ENCODE data around the gene CHRD.

GRCh38 chr3:184426691-184427141 lies 46.9 kb downstream of the CHRD start:
- no peak for TF ChIP-seq KDM1A (IDR thresholded peaks at IDR 0.05; ENCODE audit: borderline replicate concordance)
- TF ChIP-seq USF1 (IDR thresholded peaks at IDR 0.05; ENCODE audit: borderline replicate concordance, extremely low read length, insufficient read depth, low read depth, low read length) = no peak
- no peak for TF ChIP-seq NFIC (IDR thresholded peaks at IDR 0.05; ENCODE audit: low read depth, low read length)
- TF ChIP-seq CTCF (IDR thresholded peaks at IDR 0.05 in 2 of 3, conservative IDR thresholded peaks at IDR 0.05 in 1 of 3; ENCODE audit: control insufficient read depth in 2 of 3, extremely low read depth in 1 of 3, insufficient read depth in 1 of 3, low read depth in 3 of 3, low read length in 3 of 3) = no peak
- no peak for TF ChIP-seq ATF7 (IDR thresholded peaks at IDR 0.05; ENCODE audit: low read depth)
- no peak for TF ChIP-seq TBL1XR1 (IDR thresholded peaks at IDR 0.05; ENCODE audit: low read depth, low read length)
- no peak for TF ChIP-seq SUPT20H (IDR thresholded peaks at IDR 0.05; ENCODE audit: borderline replicate concordance, control insufficient read depth, low read depth, low read length)
- TF ChIP-seq SRF (IDR thresholded peaks at IDR 0.05; ENCODE audit: low read depth in 2 of 2, low read length in 2 of 2) = no peak
- no peak for TF ChIP-seq TAF1 (IDR thresholded peaks at IDR 0.05; ENCODE audit: borderline replicate concordance, low read depth, low read length)

Data from GM12878 (cell line).